GM10248 (cell line): Measurements from ENCODE around the gene CNTNAP2.

Experiments
- CTCF ChIA-PET: fragments of 300-600 bp; sonication (Branson Sonifier 250); formaldehyde crosslinking; extraction: SDS; loops from one replicate; lab custom pipeline; 2021; ENCODE audit warnings: antibody characterized with exemption; lab: Yijun Ruan, JAX
- POLR2A ChIA-PET: fragments of 350-650 bp; sonication (Branson Sonifier 250); formaldehyde crosslinking; extraction: SDS; loops from one replicate; lab custom pipeline; 2020; ENCODE audit warnings: antibody characterized with exemption; lab: Yijun Ruan, JAX
- DNase-seq: peaks from one replicate; pipeline ENCODE4 v3.0.0; 2012; ENCODE audit errors: extremely low spot score
- TF ChIP-seq, protein P1 (sequence below): IDR thresholded peaks from 2 replicates; pipeline ENCODE4 v1.5.1; 2012; ENCODE audit warnings: mild to moderate bottlenecking, low read depth; ENCODE audit errors: extremely low read depth, missing control alignments, control extremely low read depth

Gene CNTNAP2

DNA sequence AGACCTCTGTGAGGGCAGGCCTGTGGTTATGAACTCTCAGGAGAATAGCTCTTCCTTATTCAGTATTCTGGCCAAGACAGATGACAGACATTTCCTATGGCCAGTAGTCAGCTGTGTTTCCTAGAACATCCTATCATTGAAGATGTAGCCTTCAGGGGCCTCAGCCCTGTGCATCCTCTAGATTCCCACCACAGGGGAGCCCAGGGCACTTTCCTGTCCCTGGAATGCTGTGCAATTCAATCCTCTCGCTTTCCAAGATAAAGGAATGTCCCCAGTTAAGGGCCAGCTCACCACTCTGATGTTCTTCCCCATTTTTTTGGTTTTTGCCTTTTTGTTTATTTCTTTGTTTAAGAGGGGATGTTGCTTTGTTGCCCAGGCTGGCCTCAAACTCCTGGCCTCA is 1895.2 kb downstream of the CNTNAP2 start:
- ChIA-PET POLR2A (no interaction called here), CTCF (no interaction called here)
- no peak for DNase-seq
- TF ChIP-seq, protein P1, sequence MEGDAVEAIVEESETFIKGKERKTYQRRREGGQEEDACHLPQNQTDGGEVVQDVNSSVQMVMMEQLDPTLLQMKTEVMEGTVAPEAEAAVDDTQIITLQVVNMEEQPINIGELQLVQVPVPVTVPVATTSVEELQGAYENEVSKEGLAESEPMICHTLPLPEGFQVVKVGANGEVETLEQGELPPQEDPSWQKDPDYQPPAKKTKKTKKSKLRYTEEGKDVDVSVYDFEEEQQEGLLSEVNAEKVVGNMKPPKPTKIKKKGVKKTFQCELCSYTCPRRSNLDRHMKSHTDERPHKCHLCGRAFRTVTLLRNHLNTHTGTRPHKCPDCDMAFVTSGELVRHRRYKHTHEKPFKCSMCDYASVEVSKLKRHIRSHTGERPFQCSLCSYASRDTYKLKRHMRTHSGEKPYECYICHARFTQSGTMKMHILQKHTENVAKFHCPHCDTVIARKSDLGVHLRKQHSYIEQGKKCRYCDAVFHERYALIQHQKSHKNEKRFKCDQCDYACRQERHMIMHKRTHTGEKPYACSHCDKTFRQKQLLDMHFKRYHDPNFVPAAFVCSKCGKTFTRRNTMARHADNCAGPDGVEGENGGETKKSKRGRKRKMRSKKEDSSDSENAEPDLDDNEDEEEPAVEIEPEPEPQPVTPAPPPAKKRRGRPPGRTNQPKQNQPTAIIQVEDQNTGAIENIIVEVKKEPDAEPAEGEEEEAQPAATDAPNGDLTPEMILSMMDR: no peak

DNA sequence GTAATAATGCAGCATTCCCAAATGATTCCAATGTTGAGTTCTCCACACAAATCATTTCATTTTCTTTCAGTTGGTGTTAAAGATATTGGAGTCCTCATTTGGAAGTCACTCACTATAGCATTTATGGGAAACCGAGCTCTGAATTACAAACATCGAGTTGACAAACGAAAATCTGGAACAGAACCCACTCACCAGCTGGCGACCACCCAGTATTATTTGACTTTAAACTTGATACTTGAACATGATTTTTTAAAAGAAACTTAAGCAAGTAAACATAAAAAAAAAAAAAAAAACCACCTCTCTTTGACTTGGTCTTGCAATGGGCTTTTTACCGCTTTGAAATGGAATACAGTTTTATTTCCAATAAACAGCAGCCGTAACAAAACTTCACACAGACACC is 1897.4 kb downstream of the CNTNAP2 start:
- TF ChIP-seq, protein P1: no peak
- DNase-seq: no peak
- POLR2A ChIA-PET: no interaction called here
- CTCF ChIA-PET: no interaction called here

DNA sequence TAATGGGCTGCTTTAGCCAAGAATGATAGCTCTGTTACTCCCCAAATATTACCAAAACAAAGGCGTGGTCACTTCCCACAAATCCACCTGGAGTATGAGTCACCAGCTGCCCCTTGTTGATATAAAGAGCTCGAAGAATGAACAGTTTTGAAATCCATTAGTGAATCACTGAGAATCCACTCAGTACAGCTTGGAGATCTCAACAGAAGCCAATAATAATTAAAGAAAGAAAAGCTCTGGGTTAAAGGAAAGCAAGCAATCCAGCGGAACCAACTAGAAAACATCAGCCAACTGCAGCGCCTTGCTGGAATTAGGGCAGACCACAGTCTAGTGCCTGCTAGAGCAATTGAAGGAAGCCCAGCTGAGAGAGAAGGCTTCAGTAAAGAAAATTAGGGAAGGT is 1897.9 kb downstream of the CNTNAP2 start:
- no peak for DNase-seq
- ChIA-PET POLR2A (no interaction called here), CTCF (no interaction called here)
- TF ChIP-seq, protein P1: no peak

DNA sequence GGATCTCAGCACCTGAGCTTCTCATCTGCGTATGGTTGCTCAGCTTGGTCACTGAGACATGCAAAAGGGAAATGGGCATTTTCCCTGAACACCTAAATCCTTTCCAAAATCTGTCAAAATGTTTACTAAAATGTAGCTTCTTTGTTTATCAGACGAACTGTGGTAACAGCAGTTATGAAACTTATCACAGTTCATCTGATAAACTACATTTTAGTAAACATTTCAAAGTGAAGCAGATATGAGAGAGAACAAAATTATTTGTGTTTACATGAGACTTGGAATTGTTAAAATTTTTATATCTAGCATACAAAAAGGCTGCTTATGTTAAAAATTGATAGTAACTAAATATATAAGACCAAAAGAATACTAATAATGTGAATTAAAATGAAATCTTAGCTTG is 1900.5 kb downstream of the CNTNAP2 start:
- ChIA-PET POLR2A (no interaction called here), CTCF (no interaction called here)
- TF ChIP-seq, protein P1: no peak
- DNase-seq: no peak

DNA sequence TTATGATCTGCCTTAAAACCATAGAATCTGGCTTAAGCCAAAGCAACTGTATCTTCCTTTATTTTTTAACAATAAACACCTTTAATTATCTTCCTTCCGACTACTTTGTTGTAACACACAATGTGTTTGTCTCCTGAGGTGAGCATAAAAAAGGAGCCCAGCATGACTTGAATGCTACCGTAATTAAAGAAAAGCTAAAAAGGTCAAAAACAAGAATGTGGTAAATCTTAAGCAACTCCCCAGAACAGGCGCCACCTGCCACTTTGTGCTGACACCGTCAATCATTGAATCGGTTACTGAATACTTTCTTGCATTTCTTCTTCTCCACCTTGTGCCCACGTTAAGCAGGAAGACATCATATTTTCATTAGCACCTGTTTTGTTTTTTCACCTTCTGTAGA is 1904.1 kb downstream of the CNTNAP2 start:
- ChIA-PET CTCF (no interaction called here), POLR2A (no interaction called here)

DNA sequence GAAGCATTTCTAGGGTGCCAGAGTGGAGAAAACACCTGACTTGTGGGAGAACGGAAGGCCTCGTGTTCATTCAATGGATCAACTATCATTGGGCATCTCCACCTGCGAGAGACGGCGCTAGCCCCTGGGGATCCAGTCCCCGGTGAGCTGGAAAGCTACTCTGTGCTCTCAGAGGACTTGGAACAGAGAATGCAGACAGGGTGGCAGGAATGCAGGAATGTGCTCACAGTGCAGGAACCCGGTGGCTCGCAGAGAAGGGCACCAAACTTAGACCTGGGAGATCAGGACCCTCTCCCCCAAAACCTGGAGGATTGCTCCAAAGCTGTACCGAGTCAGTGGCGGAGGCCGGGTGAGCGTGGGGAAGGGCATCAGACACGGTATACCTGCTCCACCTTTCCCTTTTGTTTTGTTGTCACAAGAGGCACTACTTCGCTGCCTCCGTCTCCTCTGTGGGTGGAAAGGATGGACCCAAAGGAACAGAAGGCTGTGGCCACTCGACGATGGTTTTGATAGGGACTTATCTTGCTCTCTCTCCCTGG is 1905.0 kb downstream of the CNTNAP2 start:
- POLR2A ChIA-PET: no interaction called here
- TF ChIP-seq, protein P1: no peak
- DNase-seq: no peak

More for the DNA sequence above, 1904.1 kb downstream of the CNTNAP2 start:
- TF ChIP-seq, protein P1: no peak
- no peak for DNase-seq

More for the DNA sequence above, 1905.0 kb downstream of the CNTNAP2 start:
- CTCF ChIA-PET: no interaction called here
